Suprapubic skin (tissue), 4 donors: Measurements from ENCODE around the gene SRRT.

Experiments used
- CTCF ChIP-seq, 2 donors: fragments of 200-600 bp in 1 of 2; fragments of 450-650 bp in 1 of 2; sonication (generic) in 1 of 2; IDR thresholded peaks; one replicate each; pipeline ENCODE4 v1.5.1; 2016 to 2019; ENCODE audit warnings: antibody characterized with exemption in 2 of 2, mild to moderate bottlenecking in 1 of 2, moderate library complexity in 1 of 2
- POLR2A ChIP-seq, 2 donors: fragments of 450-650 bp; IDR thresholded peaks; one replicate each; pipeline ENCODE4 v1.6.1; 2017; ENCODE audit warnings: antibody characterized with exemption in 2 of 2, mild to moderate bottlenecking in 2 of 2, moderate library complexity in 2 of 2
- POLR2AphosphoS5 ChIP-seq, 3 donors: sonication (generic); formaldehyde crosslinking; IDR thresholded peaks; one replicate each; pipeline ENCODE4 v1.6.1; 2017; ENCODE audit warnings: antibody characterized with exemption in 3 of 3

GRCh38 chr7:100880645-100881044, 5.7 kb downstream of the SRRT start:
- TF ChIP-seq POLR2A (IDR thresholded peaks at IDR 0.05) (no peak), POLR2AphosphoS5 (IDR thresholded peaks at IDR 0.05) (no peak), CTCF (IDR thresholded peaks at IDR 0.05) (no peak)
